GM18951 (cell line): ENCODE results near the gene WDR6.
A peak's percentile ranks its signal among the peaks of the same experiment; 100 is the strongest.

Experiments used
- POLR2A ChIP-seq: IDR thresholded peaks from 4 replicates; pipeline ENCODE4 v1.6.1; 2011; ENCODE audit warnings: mild to moderate bottlenecking; ENCODE audit not compliant: insufficient read length, insufficient read depth; ENCODE audit errors: extremely low read depth
- in situ Hi-C: fragments of 300-500 bp; cut with MboI; formaldehyde crosslinking; loops from one replicate; pipeline ENCODE4 v1.12.0; 2022; ENCODE audit warnings: low sequenced_read_pairs, mixed read lengths, inconsistent platforms; ENCODE audit not compliant: unreplicated experiment

Gene WDR6

GRCh38 chr3:49007068-49007770 lies at the start of gene WDR6:
TSS of gene WDR6 (plus strand) at chr3:49007391. CDS start at chr3:49007432, 41 bp downstream.
- in situ Hi-C loops: no loop called here
- peak; percentile 90 for TF ChIP-seq POLR2A

DNA sequence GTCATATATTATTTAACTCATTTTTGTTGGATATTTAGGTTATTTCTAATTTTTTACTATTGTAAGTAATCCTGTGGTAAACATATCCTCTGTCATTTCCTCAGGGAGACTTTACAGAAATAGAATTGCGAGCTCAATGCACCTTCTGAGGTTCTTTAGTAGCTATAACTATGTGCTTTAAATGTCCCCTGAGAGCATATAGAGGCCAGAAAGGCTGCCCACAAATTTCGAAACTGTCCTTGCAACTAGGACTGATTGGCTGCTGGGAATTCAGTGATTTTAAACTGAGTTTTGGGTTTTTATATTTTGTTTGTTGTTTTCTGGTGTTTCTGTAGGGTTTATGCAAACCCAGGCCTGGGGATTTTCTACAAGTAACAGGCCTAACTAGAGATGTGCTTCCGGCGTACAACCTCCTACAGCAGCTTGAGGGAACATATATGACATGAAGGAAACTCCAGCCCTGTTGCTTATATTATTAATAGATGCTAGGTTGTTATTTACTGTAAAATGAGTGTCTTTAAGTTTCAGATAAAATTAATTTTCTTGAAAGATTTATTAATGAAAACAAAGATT lies 46.3 kb upstream of the WDR6 start:
- in situ Hi-C loops: no loop called here
- TF ChIP-seq POLR2A: no peak

GRCh38 chr3:48962340-48962739 lies 44.9 kb upstream of the WDR6 start:
- in situ Hi-C loops: no loop called here
- no peak for TF ChIP-seq POLR2A

- TF ChIP-seq POLR2A: no peak
- in situ Hi-C loops: no loop called here
These were observed 44.3 kb upstream of the WDR6 start for GRCh38 chr3:48962939-48963338.

GRCh38 chr3:48963591-48963990 lies 43.6 kb upstream of the WDR6 start:
- in situ Hi-C loops: no loop called here
- TF ChIP-seq POLR2A: no peak

GRCh38 chr3:48966367-48966766 lies 40.8 kb upstream of the WDR6 start:
- no peak for TF ChIP-seq POLR2A
- in situ Hi-C loops: no loop called here

DNA sequence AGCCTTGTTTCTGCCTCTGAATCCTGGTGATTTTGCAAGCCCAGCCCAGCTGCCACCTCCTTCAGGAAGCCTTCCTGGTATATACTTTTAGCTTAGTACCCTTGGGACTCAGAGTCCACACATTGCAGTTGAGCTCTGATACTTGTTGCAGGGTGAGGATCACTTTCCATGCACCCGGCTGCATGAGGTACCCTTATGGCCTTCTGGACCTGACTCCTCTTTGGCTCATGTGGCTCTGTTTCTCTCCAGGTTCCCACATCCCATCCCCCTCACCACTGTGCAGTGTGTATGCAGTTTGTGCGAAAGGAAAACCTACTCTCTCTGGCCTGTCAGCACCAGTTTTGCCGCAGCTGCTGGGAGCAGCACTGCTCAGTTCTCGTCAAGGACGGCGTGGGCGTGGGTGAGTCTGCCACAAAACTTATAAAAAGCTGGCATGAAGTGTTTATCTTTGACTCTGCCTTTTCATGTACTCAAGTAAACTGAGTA lies 40.3 kb upstream of the WDR6 start:
- in situ Hi-C loops: no loop called here
- TF ChIP-seq POLR2A: no peak

DNA sequence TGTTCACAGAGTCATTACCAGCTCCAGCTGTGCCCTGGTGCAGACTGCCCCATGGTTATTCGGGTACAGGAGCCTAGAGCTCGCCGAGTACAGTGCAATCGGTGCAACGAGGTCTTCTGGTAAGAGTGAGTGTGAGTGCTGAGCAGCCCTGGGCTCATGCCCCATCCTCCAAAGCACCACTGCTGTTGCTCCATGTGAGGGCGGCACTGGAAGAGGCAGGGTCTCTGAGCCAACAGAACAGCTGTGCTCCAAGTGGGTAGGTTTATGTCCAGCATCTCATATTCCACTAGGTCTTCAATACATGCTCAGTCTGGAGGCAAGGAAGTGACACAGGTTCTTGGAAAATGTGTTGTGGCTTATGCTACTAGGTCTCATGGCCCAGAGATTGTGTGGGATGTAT lies 36.6 kb upstream of the WDR6 start:
- in situ Hi-C loops: no loop called here
- TF ChIP-seq POLR2A: no peak

GRCh38 chr3:48974076-48974864 lies 32.9 kb upstream of the WDR6 start:
- in situ Hi-C loops: no loop called here
- no peak for TF ChIP-seq POLR2A

DNA sequence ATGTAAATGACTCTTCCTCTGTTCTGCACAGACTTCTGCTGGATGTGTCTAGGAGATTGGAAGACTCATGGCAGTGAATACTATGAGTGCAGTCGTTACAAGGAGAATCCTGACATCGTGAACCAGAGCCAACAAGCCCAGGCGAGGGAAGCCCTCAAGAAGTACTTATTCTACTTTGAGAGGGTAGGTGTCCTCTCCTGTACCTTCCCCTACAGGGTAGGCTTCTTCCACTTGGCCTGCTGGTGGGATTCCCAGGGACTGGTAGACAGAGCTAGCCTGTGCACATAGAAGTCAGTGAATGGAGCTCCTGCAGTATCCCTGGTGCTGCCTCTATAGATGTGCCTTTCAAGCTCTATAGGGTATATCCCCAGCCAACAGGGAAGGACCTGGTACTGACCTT lies 27.7 kb upstream of the WDR6 start:
- in situ Hi-C loops: no loop called here
- no peak for TF ChIP-seq POLR2A

DNA sequence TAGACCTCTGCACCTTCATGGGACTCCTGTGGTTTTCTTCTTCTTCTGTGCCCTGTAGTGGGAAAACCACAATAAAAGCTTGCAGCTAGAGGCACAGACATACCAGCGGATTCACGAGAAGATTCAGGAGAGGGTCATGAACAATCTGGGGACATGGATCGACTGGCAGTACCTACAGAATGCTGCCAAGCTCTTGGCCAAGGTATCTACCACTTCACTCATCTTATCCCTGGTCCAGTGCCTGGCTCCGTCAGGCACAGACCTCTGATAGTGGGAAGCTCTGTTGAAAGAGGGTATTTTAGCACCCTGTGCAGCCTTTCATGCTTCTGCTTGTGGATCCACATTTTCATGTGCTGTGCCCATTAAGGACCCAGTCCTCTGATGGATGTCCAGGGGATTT lies 26.9 kb upstream of the WDR6 start:
- in situ Hi-C loops: no loop called here

GRCh38 chr3:48982016-48982415 lies 25.2 kb upstream of the WDR6 start:
- no peak for TF ChIP-seq POLR2A
- in situ Hi-C loops: no loop called here

More for the DNA sequence above, 26.9 kb upstream of the WDR6 start:
- TF ChIP-seq POLR2A: no peak

GRCh38 chr3:48982686-48983085 lies 24.5 kb upstream of the WDR6 start:
- in situ Hi-C loops: no loop called here
- no peak for TF ChIP-seq POLR2A

DNA sequence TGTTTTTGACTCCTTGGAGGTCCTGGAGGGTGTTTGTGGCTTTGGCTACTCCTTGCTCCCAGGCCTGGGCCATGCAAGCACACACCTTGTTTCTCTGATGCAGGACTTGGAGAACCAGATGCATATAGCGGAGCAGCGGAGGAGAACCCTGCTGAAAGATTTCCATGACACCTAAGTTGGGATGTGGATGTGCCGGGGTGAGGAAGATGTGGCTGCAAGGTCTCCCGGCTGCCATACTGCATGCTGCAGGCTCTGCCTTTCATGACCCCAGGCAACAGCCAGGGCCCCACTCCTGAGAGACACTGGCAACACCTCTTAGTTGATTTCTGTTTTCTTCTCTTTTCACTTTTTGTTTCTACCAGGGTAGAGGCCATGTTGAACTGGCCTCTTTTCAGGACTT lies 24.1 kb upstream of the WDR6 start:
- in situ Hi-C loops: no loop called here
- TF ChIP-seq POLR2A: no peak

DNA sequence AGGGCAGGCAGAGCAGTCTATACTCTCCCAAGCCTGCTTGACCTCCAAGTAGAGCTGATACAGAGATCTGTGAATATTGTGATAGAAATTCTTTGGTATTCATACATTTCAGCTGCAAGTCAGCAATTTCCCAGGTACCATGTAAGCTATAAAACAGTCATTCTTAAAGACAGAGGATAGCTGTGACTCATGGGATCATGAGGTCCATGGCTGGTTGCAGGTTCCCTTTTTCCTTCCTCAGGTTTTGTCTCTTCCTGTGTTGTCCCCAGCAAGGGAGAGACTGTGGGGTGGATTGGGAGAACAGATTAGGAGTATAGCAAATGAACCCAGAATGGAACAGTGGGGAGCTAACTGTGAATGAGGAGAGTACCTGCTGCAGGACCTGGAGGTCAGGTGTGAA lies 22.5 kb upstream of the WDR6 start:
- in situ Hi-C loops: no loop called here
- no peak for TF ChIP-seq POLR2A
